ENCODE measurements around the gene SLC15A1. TPM values are rescaled to one million over a fixed set of nuclear protein-coding genes. Genes with fewer than 3 reads are reported as not detected.

The SLC15A1 gene
- total RNA-seq, 4 donors from 2014 or later, result not detected

DNA sequence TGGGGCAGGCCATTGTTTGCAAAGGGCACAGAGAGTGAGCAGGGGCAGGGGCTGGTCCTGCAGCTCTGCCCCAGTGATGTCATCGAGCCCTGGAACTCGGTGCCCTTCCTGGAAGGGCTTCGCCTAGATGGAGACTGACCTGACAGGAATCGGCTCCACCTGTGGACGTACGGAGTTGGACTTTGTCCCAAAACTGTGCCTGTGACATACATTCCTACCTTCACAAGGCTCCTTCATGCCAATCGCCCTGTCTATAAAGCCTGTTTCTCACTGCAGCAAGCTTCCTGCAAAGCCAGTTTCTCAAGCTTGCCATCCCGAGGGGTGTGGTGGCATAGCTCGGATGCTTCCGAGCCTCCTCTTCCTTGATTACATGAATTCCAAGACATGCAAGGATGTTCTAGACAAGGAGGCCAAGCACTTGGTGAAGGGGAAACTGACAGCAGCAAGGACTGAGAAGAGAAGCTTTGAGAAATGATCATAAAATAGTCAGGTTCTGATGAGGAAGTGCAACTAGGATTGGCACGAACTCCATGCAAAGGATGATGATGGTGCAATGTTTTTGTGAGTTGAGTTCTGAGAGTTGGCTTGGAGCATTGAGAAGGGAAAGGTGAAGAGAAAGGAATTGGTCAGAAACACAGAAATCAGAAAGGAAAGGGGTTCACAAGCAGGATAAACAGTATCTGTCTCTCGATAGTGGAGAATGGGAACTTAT is 101.9 kb downstream of the SLC15A1 start:
- H3K4me3 ChIP-seq, result no peak overlapping the region
- no peaks in the 10 kb centered on the region for H3K9me3 ChIP-seq
- TF ChIP-seq CTCF (IDR thresholded peaks at IDR 0.05 in 4 of 5, conservative IDR thresholded peaks at IDR 0.05 in 1 of 5) (no peak), POLR2A (IDR thresholded peaks at IDR 0.05) (no peak)
- in situ Hi-C loops (cut with MboI; ENCODE audit: low sequenced_read_pairs in 4 of 4), result loop anchor here (5.0 to 25.0 kb wide), 4 partner anchors 203 to 788 kb away; partner anchors contain the start of gene FARP1 (in 2 of the 4)
- no peaks in the 10 kb centered on the region for H3K27me3 ChIP-seq
- no peaks in the 10 kb centered on the region for H3K36me3 ChIP-seq
- DNase-seq, result no peak
- no peak overlapping the region for H3K27ac ChIP-seq
- no peak for ATAC-seq
- no peaks in the 10 kb centered on the region for H3K4me1 ChIP-seq
- intact Hi-C loops (cut with DNase I; ENCODE audit: low total_unique reads), result loop anchor here (5.0 kb wide), 1 partner anchor 73 kb away; the partner anchor contains the start of gene STK24

GRCh38 chr13:98649861-98650260 is 102.6 kb downstream of the SLC15A1 start:
- Histone ChIP-seq H3K27me3 (no peaks in the 10 kb centered on the region), H3K36me3 (no peaks in the 10 kb centered on the region), H3K9me3 (no peaks in the 10 kb centered on the region), H3K4me3 (no peak overlapping the region), H3K4me1 (no peaks in the 10 kb centered on the region), H3K27ac (no peak overlapping the region)
- DNase-seq (no peak), ATAC-seq (no peak)
- in situ Hi-C loops (cut with MboI; ENCODE audit: low sequenced_read_pairs in 4 of 4), result loop anchor here (5.0 to 25.0 kb wide), 4 partner anchors 203 to 788 kb away; partner anchors contain the start of gene FARP1 (in 2 of the 4)
- TF ChIP-seq CTCF (IDR thresholded peaks at IDR 0.05 in 4 of 5, conservative IDR thresholded peaks at IDR 0.05 in 1 of 5), result no peak
- no peak for TF ChIP-seq POLR2A (IDR thresholded peaks at IDR 0.05)
- intact Hi-C loops (cut with DNase I; ENCODE audit: low total_unique reads), result loop anchor here (5.0 kb wide), 1 partner anchor 73 kb away; the partner anchor contains the start of gene STK24

DNA sequence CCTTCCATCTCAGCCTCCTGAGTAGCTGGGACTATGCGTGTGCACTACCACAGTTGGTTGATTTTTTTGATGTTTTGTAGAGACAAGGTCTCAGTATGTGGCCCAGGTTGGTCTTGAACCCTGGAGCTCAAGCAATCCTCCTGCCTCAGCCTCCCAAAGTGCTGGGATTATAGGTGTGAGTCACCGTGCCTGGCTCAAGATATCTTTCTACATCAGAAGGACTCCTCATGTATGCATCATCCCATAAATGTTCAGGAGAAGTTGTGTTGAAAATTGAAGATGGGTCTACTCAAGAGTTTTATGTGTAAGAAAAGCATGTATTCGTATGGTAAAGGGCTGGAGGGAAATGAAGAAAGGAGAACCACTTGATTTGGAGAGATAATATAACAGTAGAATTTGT is 103.8 kb downstream of the SLC15A1 start:
- intact Hi-C loops (cut with DNase I; ENCODE audit: low total_unique reads), result no loop called here
- Histone ChIP-seq H3K27me3 (no peaks in the 10 kb centered on the region), H3K4me1 (no peaks in the 10 kb centered on the region), H3K27ac (no peak overlapping the region), H3K36me3 (no peaks in the 10 kb centered on the region), H3K4me3 (no peak overlapping the region), H3K9me3 (no peaks in the 10 kb centered on the region)
- TF ChIP-seq POLR2A (IDR thresholded peaks at IDR 0.05) (no peak), CTCF (IDR thresholded peaks at IDR 0.05 in 4 of 5, conservative IDR thresholded peaks at IDR 0.05 in 1 of 5) (no peak)
- DNase-seq (no peak), ATAC-seq (no peak)
- in situ Hi-C loops (cut with MboI; ENCODE audit: low sequenced_read_pairs in 4 of 4), result no loop called here

DNA sequence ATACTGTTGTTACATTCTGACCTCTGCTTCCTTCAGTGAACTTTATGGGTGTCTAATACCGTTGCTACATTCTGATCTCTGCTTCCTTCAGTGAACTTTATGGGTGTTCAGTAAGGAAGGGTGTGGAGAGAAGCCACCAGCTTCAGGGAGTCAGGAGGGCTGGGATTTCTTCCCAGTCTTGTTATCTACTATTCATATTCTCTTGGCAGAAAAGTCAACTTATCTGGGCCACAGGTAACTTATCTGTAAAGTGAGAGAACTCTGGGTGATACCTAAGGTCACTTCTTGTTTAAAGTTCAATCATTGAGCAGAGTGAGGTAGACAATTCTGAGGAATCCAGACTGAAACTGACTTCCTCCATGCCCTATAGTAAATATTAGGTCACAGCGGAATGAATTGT is 104.3 kb downstream of the SLC15A1 start:
- in situ Hi-C loops (cut with MboI; ENCODE audit: low sequenced_read_pairs in 4 of 4) (no loop called here), intact Hi-C loops (cut with DNase I; ENCODE audit: low total_unique reads) (no loop called here)
- H3K4me3 ChIP-seq, result no peak overlapping the region
- no peaks in the 10 kb centered on the region for H3K27me3 ChIP-seq
- H3K9me3 ChIP-seq, result no peaks in the 10 kb centered on the region
- no peaks in the 10 kb centered on the region for H3K4me1 ChIP-seq
- DNase-seq (no peak), ATAC-seq (no peak)
- TF ChIP-seq POLR2A (IDR thresholded peaks at IDR 0.05), result no peak
- TF ChIP-seq CTCF (IDR thresholded peaks at IDR 0.05 in 4 of 5, conservative IDR thresholded peaks at IDR 0.05 in 1 of 5), result no peak
- H3K27ac ChIP-seq, result no peak overlapping the region
- H3K36me3 ChIP-seq, result no peaks in the 10 kb centered on the region

Measured in gastrocnemius medialis (tissue), 4 donors.